Loucy (cell line): Measurements from ENCODE around the gene CDS1.

ENCODE experiments used
- CTCF ChIP-seq: fragments of 200-600 bp; sonication (generic); conservative IDR thresholded peaks from 2 replicates; pipeline ENCODE4 v1.5.1; 2014; ENCODE audit warnings: mild to moderate bottlenecking, antibody characterized with exemption, low read length
- EZH2phosphoT487 ChIP-seq: fragments of 200-600 bp; IDR thresholded peaks from 2 replicates; pipeline ENCODE4 v1.6.1; 2018; ENCODE audit warnings: antibody characterized with exemption, mild to moderate bottlenecking, moderate library complexity, borderline replicate concordance

- TF ChIP-seq CTCF (no peak), EZH2phosphoT487 (no peak)
These were observed 96.2 kb downstream of the CDS1 start for GRCh38 chr4:84678976-84679744.
